ENCODE measurements around the gene THSD4. TPM values are rescaled to one million over a fixed set of nuclear protein-coding genes. Genes with fewer than 3 reads are reported as not detected.
"Not testable (repeated sequence)": the region's sequence is repeated elsewhere in the genome, so short reads cannot be mapped to it uniquely, and the experiment has no call there.

The THSD4 gene
- total and polyA plus RNA-seq, 2 of the 4 experiments (the other 2 are of a cell fraction) = 25.5 to 31.1 TPM

GRCh38 chr15:71669688-71670087 lies 554.4 kb downstream of the THSD4 start:
- Histone ChIP-seq H3K9me1 (ENCODE audit: insufficient read depth, low read length) (peaks cover 5% of the 10 kb centered on the region; the same call in 1 of the 2 replicates), H4K8ac (ENCODE audit: low read depth in 2 of 2, low read length in 2 of 2) (no peak overlapping the region), H2BK120ac (ENCODE audit: low read depth, low read length) (no peak overlapping the region), H3K79me1 (ENCODE audit: low read depth in 1 of 2, low read length in 2 of 2) (no peaks in the 10 kb centered on the region; a peak in 1 of 4 replicates), H3K4ac (ENCODE audit: low read depth, low read length) (no peak overlapping the region), H3K27me3 (ENCODE audit: control insufficient read depth, insufficient read depth, low read length) (no peaks in the 10 kb centered on the region), H2AK5ac (ENCODE audit: low read depth, low read length) (0 out of 2 replicates have a peak overlapping the region, but pooled peaks have one; percentile 23), H2BK5ac (ENCODE audit: low read depth, low read length, poor library complexity, severe bottlenecking) (no peak overlapping the region), H3K18ac (ENCODE audit: low read depth, low read length) (no peak overlapping the region), H4K20me1 (ENCODE audit: insufficient read depth, low read length) (no peaks in the 10 kb centered on the region), H4K5ac (ENCODE audit: low read depth, low read length) (no peak overlapping the region), H3K9ac (ENCODE audit: low read depth, low read length) (no peak overlapping the region), H3K23ac (ENCODE audit: low read depth, low read length) (no peak overlapping the region; the same call in 1 of the 2 replicates), H2AK9ac (replicated peaks; ENCODE audit: low read depth, low read length, poor library complexity) (no peak overlapping the region), H3K4me2 (ENCODE audit: low read depth, low read length) (no peak overlapping the region), H2BK15ac (ENCODE audit: low read depth, low read length) (no peak overlapping the region), H2AFZ (replicated peaks; ENCODE audit: low read length, poor library complexity) (no peak overlapping the region), H3K9me3 (ENCODE audit: control insufficient read depth, insufficient read depth, low read length) (no peaks in the 10 kb centered on the region), H4K91ac (ENCODE audit: insufficient read depth, low read depth, low read length) (no peak overlapping the region), H3K4me3 (ENCODE audit: insufficient read depth, low read depth, low read length) (no peak overlapping the region), H3K36me3 (ENCODE audit: control insufficient read depth, insufficient read depth, low read length) (no peaks in the 10 kb centered on the region), H3K27ac (ENCODE audit: insufficient read depth, low read length) (no peak overlapping the region), H3K56ac (ENCODE audit: extremely low read depth, insufficient read depth, low read length) (no peak overlapping the region), H3K4me1 (ENCODE audit: control insufficient read depth, insufficient read depth, low read length) (peaks cover 7% of the 10 kb centered on the region), H2BK20ac (ENCODE audit: low read depth, low read length) (0 out of 2 replicates have a peak overlapping the region, but pooled peaks have one; percentile 20), H3K14ac (replicated peaks; ENCODE audit: low read depth, low read length) (no peak overlapping the region)
- in situ Hi-C loops (cut with MboI; ENCODE audit: low sequenced_read_pairs) = no loop called here
- WGBS, 2 experiments (ENCODE audit: extremely low coverage in 2 of 2, insufficient read length in 1 of 2) = no CpG with 5 or more reads among the region's 4 CpGs
- no peak for DNase-seq
- no peak for ATAC-seq (ENCODE audit: low read depth)
- ChIA-PET CTCF (no interaction called here), POLR2A (ENCODE audit: unreplicated experiment) (no interaction called here)
- intact Hi-C loops (cut with micrococcal nuclease) = no loop called here
- no TSS peak for BruUV-seq (replicated peaks)
- TF ChIP-seq NFE2L2 (IDR thresholded peaks at IDR 0.05; ENCODE audit: low read depth, low read length) (no peak), MXI1 (IDR thresholded peaks at IDR 0.05; ENCODE audit: borderline replicate concordance, low read depth, low read length) (no peak), FOS (IDR thresholded peaks at IDR 0.05; ENCODE audit: low read depth, low read length) (no peak), MAFK (IDR thresholded peaks at IDR 0.05; ENCODE audit: low read depth, low read length) (no peak), POLR2A (IDR thresholded peaks at IDR 0.05; ENCODE audit: low read depth, low read length) (no peak), BHLHE40 (IDR thresholded peaks at IDR 0.05; ENCODE audit: low read depth, low read length) (no peak), RAD21 (IDR thresholded peaks at IDR 0.05; ENCODE audit: low read length) (no peak), CHD1 (IDR thresholded peaks at IDR 0.05; ENCODE audit: low read depth, low read length) (no peak), CTCF (conservative IDR thresholded peaks at IDR 0.05; ENCODE audit: low read depth, low read length) (no peak)
- dilution Hi-C loops (cut with HindIII; ENCODE audit: low sequenced_read_pairs, unreplicated experiment) = no loop called here

GRCh38 chr15:71670222-71670621 lies 555.0 kb downstream of the THSD4 start:
- WGBS, 2 experiments (ENCODE audit: extremely low coverage in 2 of 2, insufficient read length in 1 of 2) = no CpG with 5 or more reads among the region's 3 CpGs
- H2AK5ac ChIP-seq (ENCODE audit: low read depth, low read length); H3K18ac ChIP-seq (ENCODE audit: low read depth, low read length); H3K4ac ChIP-seq (ENCODE audit: low read depth, low read length); H2BK120ac ChIP-seq (ENCODE audit: low read depth, low read length); H2AK9ac ChIP-seq (replicated peaks; ENCODE audit: low read depth, low read length, poor library complexity); ATAC-seq (ENCODE audit: low read depth); H3K27ac ChIP-seq (ENCODE audit: insufficient read depth, low read length); intact Hi-C loops (cut with micrococcal nuclease); BruUV-seq (replicated peaks); DNase-seq; H3K36me3 ChIP-seq (ENCODE audit: control insufficient read depth, insufficient read depth, low read length); H4K20me1 ChIP-seq (ENCODE audit: insufficient read depth, low read length); H4K91ac ChIP-seq (ENCODE audit: insufficient read depth, low read depth, low read length); CTCF ChIA-PET; H3K23ac ChIP-seq (ENCODE audit: low read depth, low read length); H3K4me3 ChIP-seq (ENCODE audit: insufficient read depth, low read depth, low read length); H3K4me1 ChIP-seq (ENCODE audit: control insufficient read depth, insufficient read depth, low read length); H4K5ac ChIP-seq (ENCODE audit: low read depth, low read length); H3K4me2 ChIP-seq (ENCODE audit: low read depth, low read length); H4K8ac ChIP-seq (ENCODE audit: low read depth in 2 of 2, low read length in 2 of 2); H3K9me3 ChIP-seq (ENCODE audit: control insufficient read depth, insufficient read depth, low read length); H3K14ac ChIP-seq (replicated peaks; ENCODE audit: low read depth, low read length); H2BK5ac ChIP-seq (ENCODE audit: low read depth, low read length, poor library complexity, severe bottlenecking); H3K56ac ChIP-seq (ENCODE audit: extremely low read depth, insufficient read depth, low read length); POLR2A ChIA-PET (ENCODE audit: unreplicated experiment); H2BK15ac ChIP-seq (ENCODE audit: low read depth, low read length); H2BK20ac ChIP-seq (ENCODE audit: low read depth, low read length); H2AFZ ChIP-seq (replicated peaks; ENCODE audit: low read length, poor library complexity); H3K9me1 ChIP-seq (ENCODE audit: insufficient read depth, low read length); H3K9ac ChIP-seq (ENCODE audit: low read depth, low read length); H3K27me3 ChIP-seq (ENCODE audit: control insufficient read depth, insufficient read depth, low read length); H3K79me1 ChIP-seq (ENCODE audit: low read depth in 1 of 2, low read length in 2 of 2); dilution Hi-C loops (cut with HindIII; ENCODE audit: low sequenced_read_pairs, unreplicated experiment); in situ Hi-C loops (cut with MboI; ENCODE audit: low sequenced_read_pairs): not testable (repeated sequence)

Measured in IMR-90 (cell line).